Gastroesophageal sphincter (tissue), 4 donors: ENCODE results near the gene ARL8B. TPM values are rescaled to one million over a fixed set of nuclear protein-coding genes. Genes with fewer than 3 reads are reported as not detected.
"Not testable (repeated sequence)": the region's sequence is repeated elsewhere in the genome, so short reads cannot be mapped to it uniquely, and the experiment has no call there.

Experiments used
- ATAC-seq: fragments of 150-250 bp; one replicate; pipeline ENCODE4 v1.9.1; 2016; ENCODE audit warnings: mild to moderate bottlenecking, moderate library complexity
- H3K27ac ChIP-seq, 4 donors: fragments of 200-600 bp; sonication (generic) in 3 of 4; 1 replicate in 3 of 4; 2 replicates in 1 of 4; pipeline ENCODE4 v1.5.1; 2016 to 2019
- H3K27me3 ChIP-seq: fragments of 200-600 bp; sonication (generic); one replicate; pipeline ENCODE4 v1.5.1; 2019
- H3K36me3 ChIP-seq, 2 donors: fragments of 200-600 bp; sonication (generic); one replicate each; pipeline ENCODE4 v1.5.1; 2019; ENCODE audit warnings: control low read depth in 1 of 2
- H3K4me1 ChIP-seq, 3 donors: fragments of 200-600 bp; sonication (generic); 1 replicate in 2 of 3; 2 replicates in 1 of 3; pipeline ENCODE4 v1.5.1; 2016 to 2019; ENCODE audit warnings: control low read depth in 2 of 3
- H3K4me3 ChIP-seq, 2 donors: fragments of 200-600 bp; sonication (generic); one replicate each; pipeline ENCODE4 v1.5.1; 2019; ENCODE audit warnings: mild to moderate bottlenecking in 1 of 2, moderate library complexity in 1 of 2
- H3K9me3 ChIP-seq, 3 donors: fragments of 200-600 bp; sonication (generic); one replicate each; pipeline ENCODE4 v1.5.1; 2017 to 2019; ENCODE audit warnings: control low read depth in 2 of 3
- CTCF ChIP-seq, 4 experiments: fragments of 200-600 bp in 2 of 4; fragments of 450-650 bp in 2 of 4; sonication (generic) in 1 of 4; IDR thresholded peaks; one replicate each; pipeline ENCODE4 v1.5.1; 2017 to 2019; ENCODE audit warnings: antibody characterized with exemption in 4 of 4, mild to moderate bottlenecking in 2 of 4, moderate library complexity in 2 of 4
- EP300 ChIP-seq: sonication (generic); formaldehyde crosslinking; IDR thresholded peaks from one replicate; pipeline ENCODE4 v1.6.1; 2017; ENCODE audit warnings: antibody characterized with exemption, mild to moderate bottlenecking
- POLR2A ChIP-seq, 2 donors: fragments of 450-650 bp; IDR thresholded peaks; one replicate each; pipeline ENCODE4 v1.6.1; 2017; ENCODE audit warnings: antibody characterized with exemption in 2 of 2, mild to moderate bottlenecking in 2 of 2, moderate library complexity in 1 of 2
- POLR2AphosphoS5 ChIP-seq: sonication (generic); formaldehyde crosslinking; IDR thresholded peaks from one replicate; pipeline ENCODE4 v1.6.1; 2017; ENCODE audit warnings: antibody characterized with exemption
- WGBS, 2 donors: methylation state at CpG; one replicate each; pipeline ENCODE4 v1.1.5; 2018; ENCODE audit warnings: low coverage in 1 of 2; 5-methylcytosine and 5-hydroxymethylcytosine counted together
- total RNA-seq, 4 donors: library from RNA; depleted of rRNA; stranded (reverse); fragments of >200 nt; gene quantifications; one replicate each; pipeline ENCODE4 v1.1.0, GENCODE V29; 2016

ARL8B gene
- total RNA-seq, 4 donors from 2014 or later, result 41.5 to 59.9 (median 50.9) TPM

GRCh38 chr3:5102532-5102931 is 19.6 kb upstream of the ARL8B start:
- WGBS, 2 donors, result 43 to 62% methylated on average over 1 to 3 of the region's 3 CpGs
- Histone ChIP-seq H3K27ac (no peak overlapping the region), H3K4me1 (no peaks in the 10 kb centered on the region), H3K36me3 (no peaks in the 10 kb centered on the region), H3K27me3 (no peaks in the 10 kb centered on the region), H3K4me3 (no peak overlapping the region), H3K9me3 (no peaks in the 10 kb centered on the region)
- TF ChIP-seq POLR2A (IDR thresholded peaks at IDR 0.05) (no peak), EP300 (no peak), CTCF (IDR thresholded peaks at IDR 0.05) (no peak), POLR2AphosphoS5 (no peak)
- no peak for ATAC-seq

- H3K36me3 ChIP-seq, result no peaks in the 10 kb centered on the region
- no peak for ATAC-seq
- H3K4me3 ChIP-seq, result no peak overlapping the region
- H3K9me3 ChIP-seq, result no peaks in the 10 kb centered on the region
- H3K27me3 ChIP-seq, result peaks cover 5% of the 10 kb centered on the region
- no peaks in the 10 kb centered on the region for H3K4me1 ChIP-seq
- TF ChIP-seq CTCF (IDR thresholded peaks at IDR 0.05), result no peak
- no peak for TF ChIP-seq EP300
- no peak for TF ChIP-seq POLR2A (IDR thresholded peaks at IDR 0.05)
- no peak for TF ChIP-seq POLR2AphosphoS5
- WGBS, 2 donors, result 84 to 100% methylated on average over 1 to 3 of the region's 3 CpGs
- H3K27ac ChIP-seq, result no peak overlapping the region
Observed at GRCh38 chr3:5103743-5104142, 18.3 kb upstream of the ARL8B start.

- no peaks in the 10 kb centered on the region for H3K36me3 ChIP-seq
- peaks cover 11% of the 10 kb centered on the region for H3K27me3 ChIP-seq
- 80% methylated on average over 5 of the region's 7 CpGs; no CpG with 5 or more reads in 1 of the 2 donors for WGBS, 2 donors
- no peak for ATAC-seq
- H3K4me1 ChIP-seq, result no peaks in the 10 kb centered on the region
- TF ChIP-seq EP300, result no peak
- TF ChIP-seq POLR2AphosphoS5, result no peak
- TF ChIP-seq CTCF (IDR thresholded peaks at IDR 0.05), result no peak
- no peak for TF ChIP-seq POLR2A (IDR thresholded peaks at IDR 0.05)
- H3K4me3 ChIP-seq, result no peak overlapping the region
- no peak overlapping the region for H3K27ac ChIP-seq
- no peaks in the 10 kb centered on the region for H3K9me3 ChIP-seq
Observed at GRCh38 chr3:5105050-5105449, 17.0 kb upstream of the ARL8B start.

GRCh38 chr3:5106371-5106770 is 15.7 kb upstream of the ARL8B start:
- H3K4me3 ChIP-seq, H3K27ac ChIP-seq, H3K36me3 ChIP-seq, ATAC-seq, H3K9me3 ChIP-seq, H3K4me1 ChIP-seq: not testable (repeated sequence)
- 96 to 97% methylated on average over 6 to 8 of the region's 9 CpGs for WGBS, 2 donors
- H3K27me3 ChIP-seq, result peaks cover 11% of the 10 kb centered on the region

- not testable (repeated sequence) for H3K27ac ChIP-seq, H3K4me3 ChIP-seq, ATAC-seq, H3K9me3 ChIP-seq, H3K36me3 ChIP-seq, H3K4me1 ChIP-seq
- H3K27me3 ChIP-seq, result peaks cover 11% of the 10 kb centered on the region
- WGBS, 2 donors, result 61 to 77% methylated on average over 2 of the region's 2 CpGs
Observed at GRCh38 chr3:5106933-5107334, 15.2 kb upstream of the ARL8B start.

- TF ChIP-seq POLR2A (IDR thresholded peaks at IDR 0.05) (no peak), EP300 (no peak), POLR2AphosphoS5 (no peak), CTCF (IDR thresholded peaks at IDR 0.05) (no peak)
- H3K27ac ChIP-seq, result no peak overlapping the region
- 58 to 66% methylated on average over 3 of the region's 3 CpGs for WGBS, 2 donors
- ATAC-seq, result no peak
- no peaks in the 10 kb centered on the region for H3K36me3 ChIP-seq
- H3K4me3 ChIP-seq, result no peak overlapping the region
- no peaks in the 10 kb centered on the region for H3K9me3 ChIP-seq
- H3K4me1 ChIP-seq, result no peaks in the 10 kb centered on the region
- H3K27me3 ChIP-seq, result peaks cover 11% of the 10 kb centered on the region
Observed at GRCh38 chr3:5110337-5110736, 11.8 kb upstream of the ARL8B start.
